HS-27A (cell line): ENCODE measurements around the gene CDH10.

ENCODE experiments used
- DNase-seq: peaks from one replicate; pipeline ENCODE4 v3.0.0-alpha.2; 2012; ENCODE audit warnings: low read depth, missing footprints

The CDH10 gene

DNA sequence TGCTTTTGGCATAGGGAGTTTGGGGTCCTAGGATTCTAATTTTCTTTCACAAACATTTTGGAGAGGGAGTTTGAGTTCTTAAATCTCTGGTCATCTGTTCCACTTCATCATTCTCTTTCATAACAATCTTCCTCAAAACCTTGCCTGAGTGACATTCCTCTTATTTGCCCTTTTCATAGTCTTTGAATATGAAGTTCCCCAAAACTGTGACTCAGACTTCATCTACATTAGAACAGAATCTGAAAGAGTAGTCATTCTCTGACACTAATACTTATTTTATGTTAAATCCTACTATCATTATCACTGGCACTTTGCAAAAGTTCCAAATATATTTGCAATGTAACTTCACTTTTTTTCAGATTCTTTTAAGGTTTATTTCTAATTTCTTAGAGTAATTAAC, 163.8 kb downstream of the CDH10 start:
- no peak for DNase-seq

DNA sequence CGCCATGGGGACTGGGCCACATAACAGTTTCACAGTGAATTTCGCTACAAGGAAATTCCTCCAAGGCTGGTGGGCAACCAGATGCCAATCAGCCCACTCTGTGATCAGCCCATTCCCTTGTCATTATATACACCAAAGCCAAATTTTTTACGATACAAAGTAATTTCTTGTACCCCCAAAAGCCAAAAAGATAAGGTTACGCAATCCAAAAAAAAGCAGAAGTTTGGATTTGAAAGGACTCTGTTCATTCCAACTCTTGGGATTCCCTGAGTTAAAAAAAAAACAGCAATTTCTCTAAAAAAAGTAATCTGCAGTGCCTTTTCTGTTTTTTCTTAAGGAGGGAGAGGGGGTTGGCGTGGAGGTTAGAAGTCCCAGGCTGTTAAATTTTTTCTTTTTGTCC, 166.8 kb downstream of the CDH10 start:
- DNase-seq: no peak

DNA sequence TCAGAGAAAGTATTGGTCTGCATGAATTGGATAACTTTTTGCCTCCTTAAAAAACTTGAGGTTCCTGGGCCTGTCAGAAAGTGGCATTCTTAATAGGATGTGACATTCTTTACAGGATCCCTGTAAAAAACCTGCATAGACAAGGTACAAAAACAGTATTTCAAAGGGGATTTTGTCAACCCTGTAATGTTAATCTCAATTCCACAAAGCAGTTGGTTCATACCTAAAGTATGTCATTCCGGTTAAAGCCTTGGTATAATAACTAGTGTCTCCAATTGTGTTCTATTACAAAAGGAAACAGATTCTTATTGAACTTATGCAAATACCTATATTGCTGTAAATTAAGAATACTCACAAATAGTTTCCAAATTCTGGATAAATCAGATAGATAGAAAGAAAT, 169.7 kb downstream of the CDH10 start:
- DNase-seq: no peak

DNA sequence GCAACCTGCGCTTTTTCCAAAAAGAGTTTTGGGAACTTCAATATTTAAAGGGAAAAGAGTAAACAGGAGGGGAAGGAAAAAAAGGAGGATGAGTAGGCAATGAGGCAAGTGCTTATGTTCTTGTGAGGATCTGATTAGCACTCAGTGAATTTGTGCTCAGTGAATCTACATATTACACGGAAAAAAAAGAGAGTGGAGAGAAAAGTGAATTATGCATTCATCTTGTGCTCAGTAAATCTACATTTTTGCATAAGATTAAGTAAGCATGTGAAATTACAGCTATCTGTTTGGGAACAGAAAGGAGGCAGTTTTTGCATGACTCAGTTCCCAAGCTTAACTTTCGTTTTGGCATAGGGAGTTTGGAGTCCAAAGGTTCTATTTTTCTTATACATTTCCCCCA, 170.1 kb downstream of the CDH10 start:
- no peak for DNase-seq

DNA sequence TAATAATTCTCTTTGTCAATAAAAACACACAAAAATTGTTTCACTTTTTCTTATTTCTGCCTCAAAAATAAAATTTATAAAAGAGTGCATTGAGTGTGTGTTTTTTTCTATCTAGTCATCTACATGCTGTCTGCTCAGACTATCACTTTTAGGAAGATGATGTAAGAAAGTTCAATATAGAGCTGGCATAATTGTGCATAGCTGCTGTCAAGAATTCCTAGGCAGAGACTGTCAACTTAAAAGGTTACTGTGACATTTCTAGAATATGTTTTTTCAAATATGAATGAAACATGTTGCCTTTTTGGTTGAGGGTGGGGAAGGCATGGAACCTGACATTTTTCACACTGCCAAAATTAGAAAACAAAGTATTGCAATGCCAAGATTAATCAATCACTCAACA, 172.3 kb downstream of the CDH10 start:
- DNase-seq: no peak

DNA sequence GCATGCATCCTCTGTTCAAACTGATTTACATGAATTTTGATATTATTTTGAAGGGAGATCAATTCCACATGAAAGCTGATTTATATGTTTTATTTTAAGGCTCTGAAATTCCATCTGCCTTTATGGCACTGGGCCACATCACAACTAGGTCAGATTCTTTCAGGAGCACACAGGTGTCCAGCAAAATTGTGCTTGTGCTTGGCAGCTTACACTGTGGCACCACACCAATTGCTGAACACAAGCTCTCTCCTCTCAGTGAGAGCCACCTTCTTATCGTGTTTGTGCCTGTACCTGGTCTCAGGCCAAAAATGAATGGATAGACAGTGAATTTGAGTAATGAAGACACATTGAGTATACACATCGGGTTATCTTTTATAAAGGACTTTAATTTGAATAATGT, 200.4 kb downstream of the CDH10 start:
- no peak for DNase-seq

DNA sequence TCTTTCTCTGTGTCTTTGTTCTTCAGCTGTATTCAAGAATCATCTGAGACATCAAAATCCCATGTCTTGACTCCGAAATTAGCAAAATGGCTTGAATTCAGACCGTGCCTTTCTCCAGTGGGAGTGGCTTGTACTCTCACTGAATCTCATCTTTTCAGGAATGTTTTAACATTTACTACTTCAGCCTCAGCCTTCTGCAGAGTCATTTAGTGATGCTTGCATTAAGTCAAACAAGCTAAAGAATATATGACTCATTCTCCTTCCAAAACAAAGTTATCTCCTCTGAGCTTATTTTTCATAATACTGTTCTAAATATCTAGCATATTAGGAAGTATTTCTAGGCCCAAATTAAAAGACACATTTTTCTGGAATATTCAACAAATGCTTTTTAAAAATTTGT, 205.3 kb downstream of the CDH10 start:
- no peak for DNase-seq
